Liver (tissue), 9 donors: ENCODE data around the gene PAN3. TPM values are rescaled to one million over a fixed set of nuclear protein-coding genes. Genes with fewer than 3 reads are reported as not detected.
A peak's percentile ranks its signal among the peaks of the same experiment; 100 is the strongest.

Experiments
- DNase-seq: peaks from one replicate; pipeline ENCODE4 v3.0.0-alpha.2; 2017; ENCODE audit warnings: low spot score
- H3K27ac ChIP-seq, 2 donors: one replicate each; pipeline ENCODE4 v1.7.0; 2013; ENCODE audit warnings: inconsistent platforms in 2 of 2, low read length in 2 of 2, control low read depth in 1 of 2, low read depth in 1 of 2, mild to moderate bottlenecking in 1 of 2
- H3K27me3 ChIP-seq, 4 donors: one replicate each; pipeline versions ENCODE4 v1.6.1 to v1.7.0; 2013; ENCODE audit warnings: low read length in 3 of 4, inconsistent platforms in 1 of 4, mild to moderate bottlenecking in 1 of 4, moderate library complexity in 1 of 4; ENCODE audit not compliant: control insufficient read depth in 4 of 4, insufficient read depth in 4 of 4
- H3K36me3 ChIP-seq, 4 donors: one replicate each; pipeline versions ENCODE4 v1.6.1 to v1.7.0; 2013; ENCODE audit warnings: low read length in 3 of 4, mild to moderate bottlenecking in 3 of 4, low read depth in 1 of 4, moderate library complexity in 1 of 4; ENCODE audit not compliant: control insufficient read depth in 4 of 4, insufficient read depth in 3 of 4
- H3K4me1 ChIP-seq, 4 donors: one replicate each; pipeline versions ENCODE4 v1.6.1 to v1.7.0; 2013; ENCODE audit warnings: low read length in 3 of 4, mild to moderate bottlenecking in 3 of 4, moderate library complexity in 1 of 4; ENCODE audit not compliant: control insufficient read depth in 4 of 4, insufficient read depth in 4 of 4
- H3K4me3 ChIP-seq, 3 donors: one replicate each; pipeline versions ENCODE4 v1.6.1 to v1.7.0; 2013; ENCODE audit warnings: low read length in 3 of 3, control low read depth in 1 of 3, low read depth in 1 of 3, mild to moderate bottlenecking in 1 of 3
- H3K9ac ChIP-seq, 2 donors: one replicate each; pipeline ENCODE4 v1.7.0; 2013; ENCODE audit warnings: low read length in 2 of 2, mild to moderate bottlenecking in 2 of 2, moderate library complexity in 2 of 2, control low read depth in 1 of 2, low read depth in 1 of 2
- H3K9me3 ChIP-seq, 4 donors: one replicate each; pipeline versions ENCODE4 v1.6.1 to v1.7.0; 2013; ENCODE audit warnings: low read length in 3 of 4; ENCODE audit not compliant: control insufficient read depth in 4 of 4
- ATF3 ChIP-seq: IDR thresholded peaks from 2 replicates; pipeline ENCODE4 v1.6.1; 2016; ENCODE audit warnings: antibody characterized with exemption
- EGR1 ChIP-seq, 2 donors: IDR thresholded peaks; 2 replicates each; pipeline ENCODE4 v1.6.1; 2016 to 2018; ENCODE audit warnings: antibody characterized with exemption in 2 of 2, low read depth in 2 of 2
- FOXA1 ChIP-seq: IDR thresholded peaks from 2 replicates; pipeline ENCODE4 v1.6.1; 2016; ENCODE audit warnings: antibody characterized with exemption
- FOXA2 ChIP-seq: IDR thresholded peaks from 2 replicates; pipeline ENCODE4 v1.6.1; 2016; ENCODE audit warnings: antibody characterized with exemption
- GABPA ChIP-seq, 2 donors: IDR thresholded peaks in 1 of 2; conservative IDR thresholded peaks in 1 of 2; 2 replicates each; pipeline ENCODE4 v1.6.1; 2016; ENCODE audit warnings: antibody characterized with exemption in 2 of 2, mild to moderate bottlenecking in 1 of 2, moderate library complexity in 1 of 2
- HNF4A ChIP-seq, 2 donors: conservative IDR thresholded peaks; 2 replicates each; pipeline ENCODE4 v1.6.1; 2016; ENCODE audit warnings: antibody characterized with exemption in 2 of 2, mild to moderate bottlenecking in 2 of 2
- HNF4G ChIP-seq: IDR thresholded peaks from 2 replicates; pipeline ENCODE4 v1.6.1; 2016; ENCODE audit warnings: antibody characterized with exemption
- JUND ChIP-seq, 2 donors: IDR thresholded peaks; 2 replicates each; pipeline ENCODE4 v1.6.1; 2016; ENCODE audit warnings: antibody characterized with exemption in 2 of 2
- MAX ChIP-seq: IDR thresholded peaks from 2 replicates; pipeline ENCODE4 v1.6.1; 2016; ENCODE audit warnings: antibody characterized with exemption
- NR2F2 ChIP-seq: IDR thresholded peaks from 2 replicates; pipeline ENCODE4 v1.6.1; 2016; ENCODE audit warnings: antibody characterized with exemption
- RAD21 ChIP-seq, 2 donors: IDR thresholded peaks; 2 replicates each; pipeline ENCODE4 v1.6.1; 2016; ENCODE audit warnings: antibody characterized with exemption in 2 of 2, mild to moderate bottlenecking in 2 of 2
- RXRA ChIP-seq, 2 donors: IDR thresholded peaks; 2 replicates each; pipeline ENCODE4 v1.6.1; 2017 to 2018; ENCODE audit warnings: antibody characterized with exemption in 2 of 2, mild to moderate bottlenecking in 1 of 2
- SP1 ChIP-seq: IDR thresholded peaks from 2 replicates; pipeline ENCODE4 v1.6.1; 2018; ENCODE audit warnings: antibody characterized with exemption, mild to moderate bottlenecking
- TAF1 ChIP-seq: conservative IDR thresholded peaks from 2 replicates; pipeline ENCODE4 v1.6.1; 2016; ENCODE audit warnings: antibody characterized with exemption, mild to moderate bottlenecking
- YY1 ChIP-seq: IDR thresholded peaks from 2 replicates; pipeline ENCODE4 v1.6.1; 2016; ENCODE audit warnings: antibody characterized with exemption, mild to moderate bottlenecking
- ZBTB33 ChIP-seq: IDR thresholded peaks from 2 replicates; pipeline ENCODE4 v1.6.1; 2016; ENCODE audit warnings: antibody characterized with exemption
- WGBS: extraction: QIAGEN DNeasy Blood & Tissue Kit; methylation state at CpG from one replicate; pipeline ENCODE4 v1.1.7; 2013; 5-methylcytosine and 5-hydroxymethylcytosine counted together
- polyA plus RNA-seq, 2 donors: library from polyadenylated mRNA; stranded (reverse) in 1 of 2; unstranded in 1 of 2; fragments of 200-250 nt in 1 of 2; fragments of >200 nt in 1 of 2; fragmentation: Nextera tagmentation in 1 of 2; extraction: Ambion mirVana in 1 of 2; gene quantifications; one replicate each; pipeline versions ENCODE4 v1.2.1 to v1.2.3, GENCODE V29; 2013 to 2015
- total RNA-seq, 2 donors: library from RNA; depleted of rRNA; stranded (reverse); fragments of >200 nt; gene quantifications; one replicate each; pipeline ENCODE4 v1.2.3, GENCODE V29; 2014
- TF ChIP-seq, protein P1 (sequence below): fragments of 150-350 bp; IDR thresholded peaks from 2 replicates; pipeline ENCODE4 v1.5.1; 2017; ENCODE audit warnings: improper control_type of control experiment, low read depth, low read length; ENCODE audit not compliant: missing input control
- donor health status: healthy.
- donor health status: healthy.
- donor health status: healthy.
- donor health status: healthy.
- donor health status: healthy.

Gene PAN3
- total and polyA plus RNA-seq, 4 donors = 2.9 to 22.8 (median 11.6) TPM

GRCh38 chr13:28314879-28315278, 176.5 kb downstream of the PAN3 start:
- 73% methylated on average over 6 of the region's 6 CpGs for WGBS
- Histone ChIP-seq H3K4me1 (no peaks in the 10 kb centered on the region), H3K9me3 (no peaks in the 10 kb centered on the region), H3K27ac (no peak overlapping the region), H3K9ac (no peak overlapping the region), H3K36me3 (no peaks in the 10 kb centered on the region), H3K27me3 (no peaks in the 10 kb centered on the region), H3K4me3 (no peak overlapping the region)
- TF ChIP-seq TAF1 (no peak), ATF3 (no peak), NR2F2 (no peak), SP1 (no peak), RXRA (IDR thresholded peaks at IDR 0.05) (no peak), HNF4A (conservative IDR thresholded peaks at IDR 0.05) (no peak), MAX (no peak), RAD21 (IDR thresholded peaks at IDR 0.05) (no peak), EGR1 (IDR thresholded peaks at IDR 0.05; ENCODE audit: low read depth in 2 of 2) (no peak), GABPA (IDR thresholded peaks at IDR 0.05 in 1 of 2, conservative IDR thresholded peaks at IDR 0.05 in 1 of 2) (no peak)
- TF ChIP-seq, protein P1, sequence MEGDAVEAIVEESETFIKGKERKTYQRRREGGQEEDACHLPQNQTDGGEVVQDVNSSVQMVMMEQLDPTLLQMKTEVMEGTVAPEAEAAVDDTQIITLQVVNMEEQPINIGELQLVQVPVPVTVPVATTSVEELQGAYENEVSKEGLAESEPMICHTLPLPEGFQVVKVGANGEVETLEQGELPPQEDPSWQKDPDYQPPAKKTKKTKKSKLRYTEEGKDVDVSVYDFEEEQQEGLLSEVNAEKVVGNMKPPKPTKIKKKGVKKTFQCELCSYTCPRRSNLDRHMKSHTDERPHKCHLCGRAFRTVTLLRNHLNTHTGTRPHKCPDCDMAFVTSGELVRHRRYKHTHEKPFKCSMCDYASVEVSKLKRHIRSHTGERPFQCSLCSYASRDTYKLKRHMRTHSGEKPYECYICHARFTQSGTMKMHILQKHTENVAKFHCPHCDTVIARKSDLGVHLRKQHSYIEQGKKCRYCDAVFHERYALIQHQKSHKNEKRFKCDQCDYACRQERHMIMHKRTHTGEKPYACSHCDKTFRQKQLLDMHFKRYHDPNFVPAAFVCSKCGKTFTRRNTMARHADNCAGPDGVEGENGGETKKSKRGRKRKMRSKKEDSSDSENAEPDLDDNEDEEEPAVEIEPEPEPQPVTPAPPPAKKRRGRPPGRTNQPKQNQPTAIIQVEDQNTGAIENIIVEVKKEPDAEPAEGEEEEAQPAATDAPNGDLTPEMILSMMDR = no peak
- DNase-seq = no peak

DNA sequence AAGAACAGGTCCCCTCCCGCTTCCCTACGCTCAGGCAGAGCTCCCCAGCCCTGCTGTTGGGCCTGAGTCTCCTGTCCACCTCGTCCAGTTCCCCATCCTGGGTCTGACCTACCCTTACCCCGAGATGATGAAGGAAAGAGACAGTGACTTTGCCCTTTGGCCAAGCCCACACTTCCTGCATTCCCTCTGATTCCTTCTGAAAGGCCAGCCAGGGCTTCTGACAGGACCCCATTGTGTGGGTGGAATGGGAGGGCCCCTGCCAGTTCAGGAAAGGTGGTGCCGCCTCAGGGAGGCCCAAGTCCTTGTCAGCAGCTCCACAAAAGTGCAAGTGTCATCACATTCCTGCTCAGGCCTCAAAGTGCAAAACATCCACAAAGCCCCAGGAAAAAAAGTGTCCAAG, 177.8 kb downstream of the PAN3 start:
- no peaks in the 10 kb centered on the region for H3K36me3 ChIP-seq
- peaks cover 0 to 1% (median 0%) of the 10 kb centered on the region in 4 donors for H3K4me1 ChIP-seq
- no peaks in the 10 kb centered on the region for H3K27me3 ChIP-seq
- H3K9ac ChIP-seq = no peak overlapping the region
- no peaks in the 10 kb centered on the region for H3K9me3 ChIP-seq
- no peak overlapping the region for H3K27ac ChIP-seq
- no peak overlapping the region for H3K4me3 ChIP-seq
- no peak for DNase-seq
- TF ChIP-seq JUND (IDR thresholded peaks at IDR 0.05) (no peak), NR2F2 (peak; percentile 33), YY1 (no peak)
- 62% methylated on average over 5 of the region's 5 CpGs for WGBS

DNA sequence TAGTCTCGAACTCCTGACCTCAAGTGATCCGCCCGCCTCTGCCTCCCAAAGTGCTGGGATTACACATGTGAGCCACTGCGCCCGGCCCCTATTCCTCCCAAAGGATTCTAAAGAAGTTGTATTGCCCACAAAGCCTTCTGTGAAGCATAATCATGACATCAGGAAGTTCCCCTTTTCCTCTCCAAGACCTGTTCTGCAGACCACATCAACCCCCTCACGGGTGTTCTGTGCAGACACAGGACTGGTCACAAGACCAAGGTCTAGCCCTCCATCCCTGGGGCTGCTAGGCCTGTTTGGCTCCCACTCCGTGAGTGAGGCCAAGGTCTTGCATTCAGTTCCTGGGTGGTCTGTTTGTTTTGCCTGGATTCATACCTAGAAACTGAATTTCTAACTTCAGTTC, 178.5 kb downstream of the PAN3 start:
- H3K36me3 ChIP-seq = no peaks in the 10 kb centered on the region
- H3K4me3 ChIP-seq = no peak overlapping the region
- H3K27me3 ChIP-seq = no peaks in the 10 kb centered on the region
- no peak overlapping the region for H3K27ac ChIP-seq
- peaks cover 0 to 5% (median 0%) of the 10 kb centered on the region in 4 donors for H3K4me1 ChIP-seq
- TF ChIP-seq FOXA1 (no peak), SP1 (no peak), NR2F2 (no peak), MAX (no peak), TAF1 (no peak), RAD21 (IDR thresholded peaks at IDR 0.05) (no peak), HNF4G (no peak), ZBTB33 (no peak), ATF3 (no peak), FOXA2 (no peak)
- TF ChIP-seq, protein P1 = no peak
- H3K9me3 ChIP-seq = no peaks in the 10 kb centered on the region
- DNase-seq = no peak
- 85% methylated on average over 7 of the region's 7 CpGs for WGBS
- no peak overlapping the region for H3K9ac ChIP-seq
